Neural crest cell (in vitro differentiated cells): ENCODE data around the gene SCIN. TPM values are rescaled to one million over a fixed set of nuclear protein-coding genes. Genes with fewer than 3 reads are reported as not detected.

ENCODE experiments used
- DNase-seq: peaks from one replicate; pipeline ENCODE4 v3.0.0; 2021; ENCODE audit warnings: low read depth, mixed read lengths, low spot score
- H3K27ac Mint-ChIP-seq: one replicate; pipeline ENCODE4 v1.8.0; 2021; ENCODE audit warnings: mild to moderate bottlenecking, mixed read lengths; ENCODE audit not compliant: unreplicated experiment
- H3K27me3 Mint-ChIP-seq: 2 replicates; pipeline ENCODE4 v1.8.0; 2021; ENCODE audit warnings: low read depth, mild to moderate bottlenecking, mixed read lengths
- H3K36me3 Mint-ChIP-seq: 2 replicates; pipeline ENCODE4 v1.8.0; 2021; ENCODE audit warnings: low read depth, mild to moderate bottlenecking, mixed read lengths
- H3K4me1 Mint-ChIP-seq: 2 replicates; pipeline ENCODE4 v1.8.0; 2021; ENCODE audit warnings: mixed read lengths
- H3K4me3 Mint-ChIP-seq: one replicate; pipeline ENCODE4 v1.8.0; 2021; ENCODE audit warnings: mild to moderate bottlenecking, mixed read lengths
- H3K9me3 Mint-ChIP-seq: 2 replicates; pipeline ENCODE4 v1.8.0; 2021; ENCODE audit warnings: mixed read lengths
- total RNA-seq: library from RNA; stranded (reverse); gene quantifications from 2 replicates; pipeline ENCODE4 v1.2.1, GENCODE V29; 2021
- TF ChIP-seq, protein P1 (sequence below): fragments of 200-600 bp; sonication (generic); conservative IDR thresholded peaks from 2 replicates; pipeline ENCODE4 v1.5.0; 2021; ENCODE audit warnings: antibody characterized with exemption, mild to moderate bottlenecking

SCIN gene
- total RNA-seq, 1 donor from 2014 or later: not detected

DNA sequence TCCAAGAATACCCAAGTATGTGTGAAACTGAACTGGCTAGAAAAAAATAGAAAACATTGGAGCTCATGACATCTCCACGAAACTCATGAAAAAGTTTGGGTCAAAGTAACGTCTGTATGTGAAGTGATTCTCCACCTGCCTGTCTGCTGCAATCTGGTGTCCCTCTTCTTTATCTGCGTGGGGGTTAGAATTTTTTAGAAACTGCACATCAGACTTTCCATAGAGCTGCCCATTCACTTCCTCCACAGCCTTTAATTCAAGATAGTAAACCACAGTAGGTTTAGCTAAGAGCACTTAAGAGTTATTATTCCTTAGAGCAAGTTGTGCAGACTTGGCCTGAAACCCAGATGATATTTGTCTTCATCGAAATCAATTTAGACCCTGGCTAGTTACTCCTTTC, 55.3 kb downstream of the SCIN start:
- DNase-seq: no peak
- H3K9me3 Mint-ChIP-seq: no peaks in the 10 kb centered on the region

DNA sequence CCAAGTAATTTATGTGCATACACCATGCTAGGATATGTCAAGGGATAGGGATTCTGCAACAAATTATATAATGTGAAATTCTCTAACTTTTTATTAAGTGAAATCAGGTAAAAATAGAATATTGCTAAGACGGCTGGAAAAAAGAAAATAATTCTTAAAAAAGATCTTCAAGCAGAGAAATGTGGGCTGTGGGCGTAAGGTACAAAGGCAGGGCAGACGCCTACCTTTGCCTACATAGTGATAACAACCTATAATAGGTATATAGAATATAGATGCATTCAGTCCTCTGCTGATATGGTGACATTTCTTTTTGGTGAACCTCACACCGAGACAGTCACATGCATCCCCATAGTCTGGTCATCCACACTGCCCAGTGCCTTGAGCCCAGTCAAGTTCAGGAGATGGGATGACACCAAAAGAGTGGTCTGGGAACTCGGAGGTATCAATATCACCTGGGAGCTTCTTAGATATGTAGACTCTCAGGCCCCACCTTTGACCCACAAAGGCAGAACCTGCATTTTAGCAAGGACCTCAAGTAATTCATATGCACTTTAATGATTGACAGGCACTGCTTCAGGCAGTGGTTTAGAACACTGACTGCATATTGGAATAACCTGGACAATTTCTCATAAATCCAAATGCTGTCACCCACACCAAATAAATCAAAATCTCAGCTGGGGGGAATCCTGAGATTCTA, 59.4 kb downstream of the SCIN start:
- TF ChIP-seq, protein P1, sequence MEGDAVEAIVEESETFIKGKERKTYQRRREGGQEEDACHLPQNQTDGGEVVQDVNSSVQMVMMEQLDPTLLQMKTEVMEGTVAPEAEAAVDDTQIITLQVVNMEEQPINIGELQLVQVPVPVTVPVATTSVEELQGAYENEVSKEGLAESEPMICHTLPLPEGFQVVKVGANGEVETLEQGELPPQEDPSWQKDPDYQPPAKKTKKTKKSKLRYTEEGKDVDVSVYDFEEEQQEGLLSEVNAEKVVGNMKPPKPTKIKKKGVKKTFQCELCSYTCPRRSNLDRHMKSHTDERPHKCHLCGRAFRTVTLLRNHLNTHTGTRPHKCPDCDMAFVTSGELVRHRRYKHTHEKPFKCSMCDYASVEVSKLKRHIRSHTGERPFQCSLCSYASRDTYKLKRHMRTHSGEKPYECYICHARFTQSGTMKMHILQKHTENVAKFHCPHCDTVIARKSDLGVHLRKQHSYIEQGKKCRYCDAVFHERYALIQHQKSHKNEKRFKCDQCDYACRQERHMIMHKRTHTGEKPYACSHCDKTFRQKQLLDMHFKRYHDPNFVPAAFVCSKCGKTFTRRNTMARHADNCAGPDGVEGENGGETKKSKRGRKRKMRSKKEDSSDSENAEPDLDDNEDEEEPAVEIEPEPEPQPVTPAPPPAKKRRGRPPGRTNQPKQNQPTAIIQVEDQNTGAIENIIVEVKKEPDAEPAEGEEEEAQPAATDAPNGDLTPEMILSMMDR: no peak
- DNase-seq: no peak
- Mint-ChIP-seq H3K4me1 (no peaks in the 10 kb centered on the region), H3K36me3 (no peaks in the 10 kb centered on the region), H3K27me3 (no peaks in the 10 kb centered on the region), H3K4me3 (no peak overlapping the region), H3K9me3 (peaks cover 3% of the 10 kb centered on the region), H3K27ac (no peak overlapping the region)

More for the DNA sequence above, 55.3 kb downstream of the SCIN start:
- Mint-ChIP-seq H3K27ac (no peak overlapping the region), H3K27me3 (no peaks in the 10 kb centered on the region), H3K4me3 (no peak overlapping the region), H3K4me1 (no peaks in the 10 kb centered on the region), H3K36me3 (no peaks in the 10 kb centered on the region)
- TF ChIP-seq, protein P1: no peak

DNA sequence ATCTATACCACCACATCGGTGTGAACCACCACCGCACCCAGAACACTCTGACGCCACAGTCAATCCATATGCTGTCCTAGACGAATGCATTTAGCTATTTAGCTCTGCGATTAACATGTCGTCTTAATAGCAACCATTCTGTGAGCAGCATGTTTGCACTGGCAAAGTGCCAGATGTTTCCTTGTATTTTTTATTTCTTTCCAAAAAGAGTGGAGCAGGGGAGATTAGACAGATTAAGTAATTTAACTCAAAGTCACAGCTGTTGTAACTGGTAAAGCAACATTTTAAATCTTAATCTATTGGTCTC, 59.9 kb downstream of the SCIN start:
- Mint-ChIP-seq H3K36me3 (no peaks in the 10 kb centered on the region), H3K4me1 (no peaks in the 10 kb centered on the region), H3K9me3 (peaks cover 3% of the 10 kb centered on the region), H3K4me3 (no peak overlapping the region), H3K27ac (no peak overlapping the region), H3K27me3 (no peaks in the 10 kb centered on the region)
- TF ChIP-seq, protein P1: no peak
- DNase-seq: no peak

DNA sequence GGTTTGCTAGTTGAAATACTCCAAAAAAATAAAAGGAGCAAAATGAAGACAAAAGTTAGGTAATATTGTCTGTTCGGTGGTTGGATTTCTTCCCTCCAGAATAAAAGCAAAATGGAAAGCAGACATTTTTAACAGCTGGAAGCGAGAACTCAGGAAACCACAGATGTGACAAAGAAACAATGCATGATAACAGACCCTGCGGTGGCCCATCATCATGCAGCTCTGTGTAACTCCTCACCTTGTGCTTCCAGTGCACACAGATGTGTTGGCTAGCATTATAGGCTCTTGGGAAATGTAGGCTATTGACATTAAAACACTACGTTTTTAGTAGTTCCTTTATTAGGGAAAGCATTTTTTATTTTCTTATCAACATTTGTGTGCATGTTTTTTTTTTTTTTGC, 63.1 kb downstream of the SCIN start:
- Mint-ChIP-seq H3K4me3 (no peak overlapping the region), H3K36me3 (no peaks in the 10 kb centered on the region), H3K27me3 (no peaks in the 10 kb centered on the region), H3K27ac (no peak overlapping the region), H3K9me3 (peaks cover 3% of the 10 kb centered on the region), H3K4me1 (no peaks in the 10 kb centered on the region)
- TF ChIP-seq, protein P1: no peak
- no peak for DNase-seq

DNA sequence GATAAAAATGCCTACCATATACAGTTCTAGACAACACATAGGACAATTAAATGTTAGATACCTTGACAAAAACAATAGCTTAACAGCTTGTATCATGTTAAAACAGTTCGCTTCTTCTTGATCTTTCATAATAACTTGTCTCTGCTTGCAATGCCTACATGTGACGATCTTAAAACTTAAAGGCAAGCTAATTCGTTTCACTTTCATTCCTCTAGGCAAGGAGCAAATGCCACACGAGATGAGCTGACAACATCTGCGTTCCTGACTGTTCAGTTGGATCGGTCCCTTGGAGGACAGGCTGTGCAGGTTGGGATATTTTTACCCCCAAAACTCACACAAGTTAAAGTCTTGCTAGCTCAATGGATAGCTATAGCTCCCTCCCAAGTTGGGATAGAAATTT, 65.3 kb downstream of the SCIN start:
- Mint-ChIP-seq H3K27me3 (no peaks in the 10 kb centered on the region), H3K9me3 (peaks cover 3% of the 10 kb centered on the region), H3K36me3 (no peaks in the 10 kb centered on the region), H3K4me3 (no peak overlapping the region), H3K4me1 (peaks cover 4% of the 10 kb centered on the region), H3K27ac (no peak overlapping the region)
- TF ChIP-seq, protein P1: no peak
- DNase-seq: no peak
